ENCODE data around the gene DPYD. TPM values are rescaled to one million over a fixed set of nuclear protein-coding genes. Genes with fewer than 3 reads are reported as not detected.

DPYD gene
- total RNA-seq, 1 donor from 2014 or later = 8.8 TPM

DNA sequence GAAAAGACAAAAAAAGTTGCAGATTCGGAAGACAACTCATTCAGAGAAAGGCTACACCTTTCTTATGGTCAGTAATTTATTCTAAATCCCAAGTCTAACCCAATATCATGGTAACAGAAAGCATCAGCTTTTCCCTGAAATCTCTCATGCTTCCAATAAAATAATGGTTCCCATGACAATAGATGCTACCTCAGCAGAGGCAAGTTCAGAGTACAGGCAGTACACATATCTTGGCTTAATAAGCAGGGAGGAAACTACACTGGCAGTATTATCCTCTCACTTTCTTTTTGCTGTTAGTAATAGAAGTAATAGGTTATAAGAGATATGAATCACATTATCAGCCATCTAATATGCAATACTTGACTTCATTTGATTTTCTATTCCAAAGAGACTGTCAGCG is 137.1 kb downstream of the DPYD start:
- no peak overlapping the region for H3K27ac ChIP-seq (ENCODE audit: low read depth, low read length)
- Mint-ChIP-seq H3K36me3 (ENCODE audit: low read depth, unreplicated experiment) (peaks cover 2% of the 10 kb centered on the region), H3K27me3 (ENCODE audit: low read depth, unreplicated experiment) (no peaks in the 10 kb centered on the region), H3K9me3 (ENCODE audit: unreplicated experiment) (no peaks in the 10 kb centered on the region), H3K4me3 (ENCODE audit: unreplicated experiment) (no peak overlapping the region), H3K27ac (ENCODE audit: unreplicated experiment) (no peak overlapping the region), H3K4me1 (ENCODE audit: low read depth, unreplicated experiment) (no peaks in the 10 kb centered on the region)
- H2AFZ ChIP-seq (ENCODE audit: low read depth, low read length) = no peak overlapping the region
- TF ChIP-seq, protein P1, sequence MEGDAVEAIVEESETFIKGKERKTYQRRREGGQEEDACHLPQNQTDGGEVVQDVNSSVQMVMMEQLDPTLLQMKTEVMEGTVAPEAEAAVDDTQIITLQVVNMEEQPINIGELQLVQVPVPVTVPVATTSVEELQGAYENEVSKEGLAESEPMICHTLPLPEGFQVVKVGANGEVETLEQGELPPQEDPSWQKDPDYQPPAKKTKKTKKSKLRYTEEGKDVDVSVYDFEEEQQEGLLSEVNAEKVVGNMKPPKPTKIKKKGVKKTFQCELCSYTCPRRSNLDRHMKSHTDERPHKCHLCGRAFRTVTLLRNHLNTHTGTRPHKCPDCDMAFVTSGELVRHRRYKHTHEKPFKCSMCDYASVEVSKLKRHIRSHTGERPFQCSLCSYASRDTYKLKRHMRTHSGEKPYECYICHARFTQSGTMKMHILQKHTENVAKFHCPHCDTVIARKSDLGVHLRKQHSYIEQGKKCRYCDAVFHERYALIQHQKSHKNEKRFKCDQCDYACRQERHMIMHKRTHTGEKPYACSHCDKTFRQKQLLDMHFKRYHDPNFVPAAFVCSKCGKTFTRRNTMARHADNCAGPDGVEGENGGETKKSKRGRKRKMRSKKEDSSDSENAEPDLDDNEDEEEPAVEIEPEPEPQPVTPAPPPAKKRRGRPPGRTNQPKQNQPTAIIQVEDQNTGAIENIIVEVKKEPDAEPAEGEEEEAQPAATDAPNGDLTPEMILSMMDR (IDR thresholded peaks at IDR 0.05; ENCODE audit: insufficient read depth, low read depth, low read length) = no peak
- TF ChIP-seq EZH2 (IDR thresholded peaks at IDR 0.05; ENCODE audit: insufficient read depth, low read length) = no peak
- no peak overlapping the region for H3K4me2 ChIP-seq (ENCODE audit: low read length)
- no peak overlapping the region for H3K9ac ChIP-seq (ENCODE audit: low read length)
- H3K4me3 ChIP-seq (ENCODE audit: insufficient read depth, low read depth, low read length) = no peak overlapping the region
- H4K20me1 ChIP-seq (ENCODE audit: insufficient read depth, low read length) = no peaks in the 10 kb centered on the region
- FAIRE-seq = no peak
- H3K9me3 ChIP-seq (ENCODE audit: insufficient read depth, low read depth, low read length) = no peaks in the 10 kb centered on the region
- H3K27me3 ChIP-seq (ENCODE audit: insufficient read depth, low read length) = no peaks in the 10 kb centered on the region
- no peaks in the 10 kb centered on the region for H3K4me1 ChIP-seq (ENCODE audit: insufficient read depth, low read length)
- H3K36me3 ChIP-seq (ENCODE audit: insufficient read depth, low read length) = no peaks in the 10 kb centered on the region
- H3K79me2 ChIP-seq (ENCODE audit: insufficient read depth, low read length) = no peaks in the 10 kb centered on the region
- DNase-seq (ENCODE audit: low read depth) = no peak

DNA sequence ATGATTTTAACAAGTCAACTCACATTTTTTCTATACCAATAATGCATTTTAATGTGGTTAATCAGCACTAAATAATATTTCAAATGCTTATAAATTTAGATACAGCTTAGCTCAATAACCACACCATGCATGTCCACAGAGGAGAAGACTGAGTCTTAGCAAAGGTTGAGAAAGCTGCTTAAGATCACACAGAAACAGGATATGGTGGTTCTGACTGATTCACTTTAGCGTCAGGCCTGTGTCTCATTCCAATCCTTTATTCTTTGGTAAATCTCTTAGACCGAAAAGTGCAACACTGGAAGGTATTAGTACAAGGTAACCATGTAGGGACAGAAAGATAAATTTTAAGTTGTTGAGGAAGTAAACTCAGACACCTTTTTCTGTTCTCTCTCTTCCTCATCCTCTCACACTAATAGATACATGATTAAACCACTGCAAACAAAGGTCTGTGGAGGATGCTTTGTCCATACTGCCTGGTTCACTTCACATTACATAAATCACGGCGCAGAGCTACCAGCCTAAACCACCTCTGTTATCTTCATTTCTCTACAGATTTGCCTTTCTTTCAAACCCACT is 139.0 kb downstream of the DPYD start:
- H3K9me3 ChIP-seq (ENCODE audit: insufficient read depth, low read depth, low read length) = no peaks in the 10 kb centered on the region
- H3K4me3 Mint-ChIP-seq (ENCODE audit: unreplicated experiment) = no peak overlapping the region
- H3K4me1 Mint-ChIP-seq (ENCODE audit: low read depth, unreplicated experiment) = no peaks in the 10 kb centered on the region
- H3K27me3 Mint-ChIP-seq (ENCODE audit: low read depth, unreplicated experiment) = no peaks in the 10 kb centered on the region
- H3K9ac ChIP-seq (ENCODE audit: low read length) = no peak overlapping the region
- TF ChIP-seq, protein P1 (IDR thresholded peaks at IDR 0.05; ENCODE audit: insufficient read depth, low read depth, low read length) = no peak
- TF ChIP-seq EZH2 (IDR thresholded peaks at IDR 0.05; ENCODE audit: insufficient read depth, low read length) = no peak
- no peaks in the 10 kb centered on the region for H3K36me3 ChIP-seq (ENCODE audit: insufficient read depth, low read length)
- no peak overlapping the region for H3K27ac Mint-ChIP-seq (ENCODE audit: unreplicated experiment)
- H3K4me3 ChIP-seq (ENCODE audit: insufficient read depth, low read depth, low read length) = no peak overlapping the region
- H3K79me2 ChIP-seq (ENCODE audit: insufficient read depth, low read length) = no peaks in the 10 kb centered on the region
- no peaks in the 10 kb centered on the region for H3K9me3 Mint-ChIP-seq (ENCODE audit: unreplicated experiment)
- H3K27ac ChIP-seq (ENCODE audit: low read depth, low read length) = no peak overlapping the region
- no peak overlapping the region for H2AFZ ChIP-seq (ENCODE audit: low read depth, low read length)
- DNase-seq (ENCODE audit: low read depth) (no peak), FAIRE-seq (no peak)
- no peak overlapping the region for H3K4me2 ChIP-seq (ENCODE audit: low read length)
- no peaks in the 10 kb centered on the region for H3K36me3 Mint-ChIP-seq (ENCODE audit: low read depth, unreplicated experiment)
- H4K20me1 ChIP-seq (ENCODE audit: insufficient read depth, low read length) = no peaks in the 10 kb centered on the region
- no peaks in the 10 kb centered on the region for H3K27me3 ChIP-seq (ENCODE audit: insufficient read depth, low read length)
- H3K4me1 ChIP-seq (ENCODE audit: insufficient read depth, low read length) = no peaks in the 10 kb centered on the region

DNA sequence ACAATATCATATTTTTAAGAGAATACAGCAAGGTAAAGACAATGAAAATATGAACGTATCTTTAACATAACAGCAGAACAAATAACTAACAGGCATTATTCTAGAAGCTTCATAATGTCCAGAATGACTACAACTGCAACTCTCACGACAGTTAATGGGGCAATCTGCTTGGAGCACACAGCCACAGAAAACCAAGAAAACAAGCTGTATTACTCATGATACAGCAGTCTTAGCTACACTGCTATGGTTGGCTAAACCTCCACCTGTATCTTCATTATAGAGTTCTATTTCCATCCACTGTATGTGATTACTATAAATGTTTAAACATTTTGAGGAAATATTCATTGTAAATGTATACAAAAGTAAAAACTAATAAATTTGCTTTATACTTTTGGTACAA is 139.9 kb downstream of the DPYD start:
- no peaks in the 10 kb centered on the region for H3K4me1 Mint-ChIP-seq (ENCODE audit: low read depth, unreplicated experiment)
- H3K4me3 ChIP-seq (ENCODE audit: insufficient read depth, low read depth, low read length) = no peak overlapping the region
- FAIRE-seq = no peak

More for the DNA sequence above, 139.9 kb downstream of the DPYD start:
- Histone ChIP-seq H3K27ac (ENCODE audit: low read depth, low read length) (no peak overlapping the region), H3K4me1 (ENCODE audit: insufficient read depth, low read length) (no peaks in the 10 kb centered on the region), H3K27me3 (ENCODE audit: insufficient read depth, low read length) (no peaks in the 10 kb centered on the region), H3K36me3 (ENCODE audit: insufficient read depth, low read length) (no peaks in the 10 kb centered on the region), H3K9me3 (ENCODE audit: insufficient read depth, low read depth, low read length) (no peaks in the 10 kb centered on the region), H3K4me2 (ENCODE audit: low read length) (no peak overlapping the region), H3K79me2 (ENCODE audit: insufficient read depth, low read length) (no peaks in the 10 kb centered on the region), H3K9ac (ENCODE audit: low read length) (no peak overlapping the region), H2AFZ (ENCODE audit: low read depth, low read length) (no peak overlapping the region), H4K20me1 (ENCODE audit: insufficient read depth, low read length) (no peaks in the 10 kb centered on the region)
- H3K27ac Mint-ChIP-seq (ENCODE audit: unreplicated experiment) = no peak overlapping the region
- no peaks in the 10 kb centered on the region for H3K36me3 Mint-ChIP-seq (ENCODE audit: low read depth, unreplicated experiment)
- no peaks in the 10 kb centered on the region for H3K9me3 Mint-ChIP-seq (ENCODE audit: unreplicated experiment)
- no peaks in the 10 kb centered on the region for H3K27me3 Mint-ChIP-seq (ENCODE audit: low read depth, unreplicated experiment)
- no peak for DNase-seq (ENCODE audit: low read depth)
- TF ChIP-seq EZH2 (IDR thresholded peaks at IDR 0.05; ENCODE audit: insufficient read depth, low read length) = no peak
- TF ChIP-seq, protein P1 (IDR thresholded peaks at IDR 0.05; ENCODE audit: insufficient read depth, low read depth, low read length) = no peak
- H3K4me3 Mint-ChIP-seq (ENCODE audit: unreplicated experiment) = no peak overlapping the region

Measured in astrocyte (in vitro differentiated cells and primary cell).